Transverse colon (tissue), 4 donors: ENCODE data around the gene B3GNT3.

Source experiments
- CTCF ChIP-seq, 5 experiments: fragments of 200-600 bp in 3 of 5; fragments of 450-650 bp in 2 of 5; sonication (generic) in 3 of 5; IDR thresholded peaks; 1 replicate in 2 of 5; 2 replicates in 3 of 5; pipeline ENCODE4 v1.5.1; 2016 to 2017; ENCODE audit warnings: antibody characterized with exemption in 5 of 5, inconsistent platforms in 3 of 5, mild to moderate bottlenecking in 2 of 5, moderate library complexity in 1 of 5
- POLR2A ChIP-seq: fragments of 450-650 bp; IDR thresholded peaks from one replicate; pipeline ENCODE4 v1.6.1; 2016; ENCODE audit warnings: antibody characterized with exemption, mild to moderate bottlenecking, moderate library complexity
- POLR2AphosphoS5 ChIP-seq, 3 donors: sonication (generic); formaldehyde crosslinking; IDR thresholded peaks; one replicate each; pipeline ENCODE4 v1.6.1; 2016; ENCODE audit warnings: antibody characterized with exemption in 3 of 3

GRCh38 chr19:17854061-17854460 is 59.1 kb downstream of the B3GNT3 start:
- no peak for TF ChIP-seq CTCF (IDR thresholded peaks at IDR 0.05)
- no peak for TF ChIP-seq POLR2A
- TF ChIP-seq POLR2AphosphoS5 (IDR thresholded peaks at IDR 0.05): no peak
